Activated CD4-positive, alpha-beta T cell treated with anti-CD3 and anti-CD28 coated beads, Interleukin-2, amount 10 ng/mL, durations not matched to agents 24 days and 14 days (primary cell): ENCODE measurements around the gene TEAD1. TPM values are rescaled to one million over a fixed set of nuclear protein-coding genes. Genes with fewer than 3 reads are reported as not detected.

ENCODE experiments used
- DNase-seq: peaks from one replicate; pipeline ENCODE4 v3.0.0; 2022
- H3K27ac Mint-ChIP-seq: one replicate; pipeline ENCODE4 v1.8.0; 2022; ENCODE audit warnings: mild to moderate bottlenecking, mixed read lengths
- H3K27me3 Mint-ChIP-seq: one replicate; pipeline ENCODE4 v1.8.0; 2022; ENCODE audit warnings: mixed read lengths
- H3K36me3 Mint-ChIP-seq: one replicate; pipeline ENCODE4 v1.8.0; 2022; ENCODE audit warnings: low read depth, mild to moderate bottlenecking, mixed read lengths
- H3K4me1 Mint-ChIP-seq: one replicate; pipeline ENCODE4 v1.8.0; 2021; ENCODE audit warnings: mixed read lengths
- H3K4me3 Mint-ChIP-seq: one replicate; pipeline ENCODE4 v1.8.0; 2022; ENCODE audit warnings: mild to moderate bottlenecking, moderate library complexity, mixed read lengths
- H3K9me3 Mint-ChIP-seq: one replicate; pipeline ENCODE4 v1.8.0; 2021; ENCODE audit warnings: mixed read lengths
- intact Hi-C: fragments of 100-400 bp; cut with micrococcal nuclease; formaldehyde crosslinking; loops from one replicate; pipeline ENCODE4 v1.15.1; 2023
- total RNA-seq: library from RNA; stranded (reverse); gene quantifications from 2 replicates; pipeline ENCODE4 v1.2.3, GENCODE V29; 2022

TEAD1 gene
- total RNA-seq, 1 donor from 2014 or later: 0.49 TPM

- Mint-ChIP-seq H3K27ac (no peak overlapping the region), H3K4me1 (peaks cover 14% of the 10 kb centered on the region), H3K9me3 (no peaks in the 10 kb centered on the region), H3K27me3 (peaks cover 79% of the 10 kb centered on the region), H3K36me3 (no peaks in the 10 kb centered on the region), H3K4me3 (no peak overlapping the region)
- DNase-seq: peak; percentile 87
- intact Hi-C loops: no loop called here
Measured at GRCh38 chr11:12717851-12718291, 43.6 kb downstream of the TEAD1 start.

- intact Hi-C loops: no loop called here
- Mint-ChIP-seq H3K27me3 (peaks cover 79% of the 10 kb centered on the region), H3K9me3 (no peaks in the 10 kb centered on the region), H3K4me1 (peaks cover 14% of the 10 kb centered on the region), H3K27ac (no peak overlapping the region), H3K4me3 (no peak overlapping the region), H3K36me3 (no peaks in the 10 kb centered on the region)
- no peak for DNase-seq
Measured at GRCh38 chr11:12719221-12719620, 45.0 kb downstream of the TEAD1 start.

DNA sequence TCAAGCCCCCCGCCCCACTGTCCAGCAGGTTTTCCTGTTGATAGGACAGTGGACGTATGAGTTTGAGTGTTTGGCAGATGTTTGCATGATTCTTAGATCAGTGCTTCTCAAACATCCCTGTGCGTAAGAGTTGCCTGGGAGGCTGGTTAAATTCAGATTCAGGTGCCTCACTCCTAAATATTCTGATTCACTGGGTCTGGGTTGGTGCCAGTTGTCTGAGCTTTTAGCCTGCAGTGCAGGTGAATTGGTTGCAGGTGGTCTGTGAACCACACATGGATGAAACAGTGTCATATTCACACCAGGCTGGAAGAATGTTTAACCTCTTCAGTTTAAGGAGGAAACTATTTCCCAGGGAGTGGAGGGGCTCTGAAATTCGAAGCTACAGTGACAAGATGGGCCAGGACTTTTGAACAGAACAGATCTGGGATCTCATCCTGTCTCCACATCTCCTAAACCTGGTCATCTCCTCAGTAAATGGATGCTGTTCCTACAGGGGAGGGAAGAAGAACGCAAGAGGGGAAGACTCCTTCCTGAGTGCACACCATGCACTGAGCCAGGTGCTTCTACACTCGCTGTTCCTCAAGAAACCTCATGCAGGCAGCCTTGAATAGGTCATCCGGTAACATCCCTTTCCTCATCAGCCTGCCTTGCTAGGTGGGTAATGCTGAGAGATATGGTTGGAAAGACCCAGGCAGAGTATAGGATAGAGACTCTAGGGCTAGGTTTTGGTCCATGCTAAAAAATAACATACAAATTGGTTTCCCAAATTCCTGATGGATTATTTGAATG is 47.8 kb downstream of the TEAD1 start:
- H3K4me1 Mint-ChIP-seq: peaks cover 14% of the 10 kb centered on the region
- no peaks in the 10 kb centered on the region for H3K9me3 Mint-ChIP-seq
- no peak for DNase-seq
- no peaks in the 10 kb centered on the region for H3K36me3 Mint-ChIP-seq
- H3K4me3 Mint-ChIP-seq: no peak overlapping the region
- H3K27ac Mint-ChIP-seq: no peak overlapping the region
- peaks cover 72% of the 10 kb centered on the region for H3K27me3 Mint-ChIP-seq
- intact Hi-C loops: no loop called here

GRCh38 chr11:12723421-12724300 is 49.4 kb downstream of the TEAD1 start:
- H3K27me3 Mint-ChIP-seq: peaks cover 70% of the 10 kb centered on the region
- DNase-seq: no peak
- H3K4me1 Mint-ChIP-seq: no peaks in the 10 kb centered on the region
- intact Hi-C loops: no loop called here
- H3K4me3 Mint-ChIP-seq: no peak overlapping the region
- H3K36me3 Mint-ChIP-seq: no peaks in the 10 kb centered on the region
- H3K27ac Mint-ChIP-seq: no peak overlapping the region
- H3K9me3 Mint-ChIP-seq: no peaks in the 10 kb centered on the region

- Mint-ChIP-seq H3K27ac (no peak overlapping the region), H3K4me1 (no peaks in the 10 kb centered on the region), H3K9me3 (no peaks in the 10 kb centered on the region), H3K4me3 (no peak overlapping the region), H3K27me3 (peaks cover 72% of the 10 kb centered on the region), H3K36me3 (no peaks in the 10 kb centered on the region)
- intact Hi-C loops: no loop called here
- DNase-seq: no peak
Measured at GRCh38 chr11:12724301-12725054, 50.3 kb downstream of the TEAD1 start.

GRCh38 chr11:12725055-12725862 is 51.0 kb downstream of the TEAD1 start:
- H3K9me3 Mint-ChIP-seq: no peaks in the 10 kb centered on the region
- H3K4me3 Mint-ChIP-seq: no peak overlapping the region
- intact Hi-C loops: no loop called here
- H3K4me1 Mint-ChIP-seq: no peaks in the 10 kb centered on the region
- peaks cover 71% of the 10 kb centered on the region for H3K27me3 Mint-ChIP-seq
- H3K27ac Mint-ChIP-seq: no peak overlapping the region
- H3K36me3 Mint-ChIP-seq: no peaks in the 10 kb centered on the region
- no peak for DNase-seq

DNA sequence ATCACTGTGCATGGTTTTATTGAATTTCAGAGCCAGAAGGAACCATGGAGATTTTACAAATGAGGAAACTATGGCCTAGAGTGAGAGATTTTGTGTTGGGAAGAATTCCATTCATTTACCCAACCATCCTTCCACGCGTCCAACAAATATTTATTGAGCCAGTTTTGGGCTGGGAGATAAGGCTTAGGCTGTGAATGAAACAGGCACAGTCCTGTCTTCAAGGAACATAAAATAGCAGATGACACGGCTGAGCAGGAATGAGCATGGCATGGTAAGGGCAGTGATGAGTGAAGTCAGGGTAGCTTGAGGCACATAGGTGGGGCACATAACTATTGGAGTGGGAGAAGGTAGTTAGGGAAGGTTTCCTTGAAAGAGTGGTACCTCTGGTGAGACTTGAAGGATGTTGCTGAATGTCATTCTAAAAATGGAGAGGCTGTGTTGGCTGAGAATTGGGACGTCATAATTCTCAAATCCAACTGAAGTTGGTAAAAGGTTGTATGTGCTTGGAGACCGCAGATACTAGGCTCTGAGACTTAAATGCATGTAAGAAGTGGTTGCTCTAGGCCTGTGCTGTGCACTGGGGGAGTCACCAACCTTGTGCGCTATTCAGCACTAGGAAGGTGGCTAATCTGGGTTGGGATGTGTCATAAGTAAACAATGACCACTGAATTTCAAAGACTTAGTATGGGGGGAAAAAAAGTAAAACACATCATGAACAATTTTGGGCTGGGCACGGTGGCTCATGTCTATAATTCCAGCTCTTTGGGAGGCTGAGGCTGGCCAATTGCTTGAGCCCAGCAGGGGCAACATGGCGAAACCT is 51.9 kb downstream of the TEAD1 start:
- intact Hi-C loops: no loop called here
- Mint-ChIP-seq H3K36me3 (no peaks in the 10 kb centered on the region), H3K4me3 (no peak overlapping the region), H3K9me3 (no peaks in the 10 kb centered on the region), H3K4me1 (no peaks in the 10 kb centered on the region), H3K27me3 (peaks cover 65% of the 10 kb centered on the region), H3K27ac (no peak overlapping the region)
- DNase-seq: no peak

DNA sequence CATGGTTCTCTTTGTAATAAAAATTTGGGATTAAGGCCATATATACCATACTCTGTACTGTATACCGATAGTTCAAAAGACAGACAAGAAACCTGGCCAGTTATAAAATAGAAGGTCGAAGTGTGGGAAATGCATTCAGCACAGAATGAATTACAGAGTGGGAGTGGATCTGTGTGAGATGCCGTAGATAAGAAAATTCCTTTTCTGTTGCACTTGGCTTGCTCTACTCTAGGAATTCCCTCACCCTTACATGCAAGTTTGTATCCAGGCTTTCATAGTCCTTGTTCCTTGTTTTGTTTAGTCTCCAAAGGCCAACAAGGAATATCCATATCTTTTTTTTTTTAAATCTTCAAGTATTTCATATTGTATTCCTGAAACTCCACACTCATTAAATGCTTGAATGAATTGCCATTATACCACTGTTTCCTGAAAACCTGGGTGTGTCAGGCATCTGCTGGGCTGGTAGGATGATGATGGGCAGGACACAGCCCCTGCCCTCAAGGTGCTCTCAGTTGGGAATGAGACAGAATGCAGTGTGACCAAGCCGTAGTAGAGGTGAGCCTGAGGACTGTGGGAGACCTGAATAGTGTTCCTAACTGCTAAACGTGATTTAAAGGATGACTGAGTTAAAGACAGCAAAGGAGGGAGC is 53.5 kb downstream of the TEAD1 start:
- intact Hi-C loops: no loop called here
- no peak for DNase-seq
- Mint-ChIP-seq H3K27ac (no peak overlapping the region), H3K27me3 (peaks cover 57% of the 10 kb centered on the region), H3K9me3 (no peaks in the 10 kb centered on the region), H3K36me3 (no peaks in the 10 kb centered on the region), H3K4me3 (no peak overlapping the region), H3K4me1 (no peaks in the 10 kb centered on the region)

DNA sequence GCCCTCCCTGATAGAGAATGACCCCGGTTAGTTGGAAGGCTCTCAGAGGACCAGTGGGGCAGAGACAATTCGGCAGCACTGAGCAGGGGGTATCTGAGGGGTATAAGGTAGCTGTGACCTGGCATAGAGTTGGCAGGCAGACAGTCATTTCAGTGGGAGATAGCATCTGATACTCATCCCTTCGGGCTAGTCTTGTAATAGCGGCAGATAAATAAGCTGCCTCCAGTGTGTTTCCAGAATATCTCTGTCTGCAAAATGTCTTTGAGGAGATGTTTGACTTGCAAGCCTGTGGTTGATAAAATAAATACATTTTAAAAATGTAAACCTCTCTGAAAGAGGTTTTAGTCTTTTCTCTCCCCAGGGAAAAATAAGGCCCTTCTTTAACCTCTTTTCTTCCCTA is 54.2 kb downstream of the TEAD1 start:
- Mint-ChIP-seq H3K27me3 (peaks cover 52% of the 10 kb centered on the region), H3K36me3 (no peaks in the 10 kb centered on the region), H3K4me3 (no peak overlapping the region), H3K9me3 (no peaks in the 10 kb centered on the region), H3K27ac (no peak overlapping the region), H3K4me1 (no peaks in the 10 kb centered on the region)
- DNase-seq: no peak
- intact Hi-C loops: no loop called here

DNA sequence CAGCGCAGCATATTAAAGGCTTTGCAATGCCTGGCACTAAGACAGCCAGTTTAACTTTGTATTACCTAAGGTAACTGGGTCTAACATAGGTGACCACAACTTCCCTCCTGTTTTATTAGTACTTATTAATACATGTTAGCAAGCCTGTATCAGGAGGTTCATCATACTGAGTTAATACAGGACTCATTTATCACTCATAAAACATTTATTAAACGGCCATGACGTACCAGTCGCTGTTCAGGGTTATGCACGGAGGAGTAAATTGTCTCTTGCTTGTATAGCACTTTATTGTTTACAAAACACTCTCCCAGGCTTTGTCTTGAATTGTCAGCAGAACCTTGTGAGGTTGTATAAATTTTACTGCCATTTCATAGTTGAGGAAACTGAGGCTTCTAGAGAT is 55.7 kb downstream of the TEAD1 start:
- H3K9me3 Mint-ChIP-seq: no peaks in the 10 kb centered on the region
- intact Hi-C loops: no loop called here
- H3K4me1 Mint-ChIP-seq: no peaks in the 10 kb centered on the region
- H3K36me3 Mint-ChIP-seq: no peaks in the 10 kb centered on the region
- no peak for DNase-seq
- no peak overlapping the region for H3K27ac Mint-ChIP-seq
- H3K4me3 Mint-ChIP-seq: no peak overlapping the region
- H3K27me3 Mint-ChIP-seq: peaks cover 41% of the 10 kb centered on the region

DNA sequence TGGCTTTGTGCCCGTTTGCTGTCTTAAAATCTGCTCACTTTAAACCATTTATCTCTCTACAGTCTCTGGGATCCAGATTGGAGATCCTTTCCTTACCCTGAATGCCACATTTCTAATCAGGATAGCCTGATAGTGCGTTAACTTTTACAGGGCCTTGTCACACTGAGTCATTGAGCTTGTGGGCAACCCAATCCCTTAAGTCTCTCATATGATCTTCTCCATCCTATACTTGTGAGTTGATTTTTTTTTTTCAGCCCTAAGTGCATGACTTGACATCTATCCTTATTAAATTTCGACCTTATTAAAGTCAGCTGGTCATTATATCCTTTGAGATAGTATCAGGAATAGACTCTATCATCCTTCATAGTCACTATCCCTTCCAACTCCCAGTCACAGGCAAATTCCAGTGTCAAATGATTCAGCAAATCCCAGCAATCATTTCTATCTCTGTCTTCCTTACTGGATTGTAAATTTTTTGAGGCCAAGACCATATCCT is 57.7 kb downstream of the TEAD1 start:
- Mint-ChIP-seq H3K36me3 (no peaks in the 10 kb centered on the region), H3K4me1 (no peaks in the 10 kb centered on the region), H3K27ac (no peak overlapping the region), H3K9me3 (no peaks in the 10 kb centered on the region), H3K4me3 (no peak overlapping the region), H3K27me3 (peaks cover 34% of the 10 kb centered on the region)
- no peak for DNase-seq
- intact Hi-C loops: no loop called here

DNA sequence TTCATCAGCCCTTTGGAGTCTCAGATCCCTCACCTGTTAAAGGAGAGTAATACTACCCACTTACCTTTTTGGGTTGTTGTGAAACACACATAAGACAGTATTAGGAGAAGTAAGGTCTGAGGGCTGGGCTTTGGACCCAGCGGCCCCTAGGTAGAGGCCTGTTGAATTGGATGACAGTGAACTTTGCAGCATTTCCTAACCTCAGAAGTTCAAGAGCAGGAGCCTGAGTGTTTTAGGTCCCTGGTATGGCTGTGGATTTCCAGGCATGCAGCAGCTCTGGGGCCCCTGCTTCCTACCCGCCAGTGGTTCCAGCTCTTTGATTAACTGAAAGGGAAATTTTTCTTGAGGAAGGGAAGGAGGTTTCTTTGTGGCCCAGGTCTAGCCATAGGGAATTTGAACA is 58.9 kb downstream of the TEAD1 start:
- Mint-ChIP-seq H3K4me1 (no peaks in the 10 kb centered on the region), H3K4me3 (no peak overlapping the region), H3K27ac (no peak overlapping the region), H3K9me3 (no peaks in the 10 kb centered on the region), H3K27me3 (peaks cover 31% of the 10 kb centered on the region), H3K36me3 (no peaks in the 10 kb centered on the region)
- intact Hi-C loops: no loop called here
- DNase-seq: no peak
